Tibial nerve (tissue), 4 donors: Measurements from ENCODE around the gene GCA. TPM values are rescaled to one million over a fixed set of nuclear protein-coding genes. Genes with fewer than 3 reads are reported as not detected.

ENCODE experiments used
- DNase-seq, 2 donors: peaks; one replicate each; pipeline ENCODE4 v3.0.0-alpha.2; 2019; ENCODE audit warnings: low spot score in 2 of 2
- H3K27ac ChIP-seq, 4 donors: fragments of 200-600 bp; sonication (generic) in 3 of 4; one replicate each; pipeline ENCODE4 v1.5.1; 2017 to 2019; ENCODE audit warnings: mild to moderate bottlenecking in 1 of 4
- H3K27me3 ChIP-seq, 2 donors: fragments of 200-600 bp; sonication (generic) in 1 of 2; one replicate each; pipeline versions ENCODE4 v1.5.1 to v1.6.0; 2017 to 2019
- H3K36me3 ChIP-seq, 3 donors: fragments of 200-600 bp; sonication (generic); one replicate each; pipeline ENCODE4 v1.5.1; 2018 to 2019
- H3K4me1 ChIP-seq, 4 donors: fragments of 200-600 bp; sonication (generic) in 3 of 4; one replicate each; pipeline ENCODE4 v1.5.1; 2017 to 2019
- H3K4me3 ChIP-seq, 4 donors: fragments of 200-600 bp; sonication (generic) in 3 of 4; one replicate each; pipeline ENCODE4 v1.5.1; 2017 to 2019; ENCODE audit warnings: mild to moderate bottlenecking in 1 of 4, moderate library complexity in 1 of 4
- H3K9me3 ChIP-seq, 4 donors: fragments of 200-600 bp; sonication (generic) in 3 of 4; one replicate each; pipeline ENCODE4 v1.5.1; 2017 to 2019
- CTCF ChIP-seq, 5 experiments: fragments of 200-600 bp in 3 of 5; fragments of 450-650 bp in 2 of 5; sonication (generic) in 3 of 5; IDR thresholded peaks; one replicate each; pipeline ENCODE4 v1.5.1; 2016 to 2019; ENCODE audit warnings: antibody characterized with exemption in 5 of 5, mild to moderate bottlenecking in 3 of 5, moderate library complexity in 2 of 5
- EP300 ChIP-seq, 2 donors: sonication (generic); formaldehyde crosslinking; IDR thresholded peaks; one replicate each; pipeline ENCODE4 v1.6.1; 2017; ENCODE audit warnings: antibody characterized with exemption in 2 of 2, mild to moderate bottlenecking in 1 of 2
- POLR2A ChIP-seq, 2 donors: fragments of 450-650 bp; IDR thresholded peaks; one replicate each; pipeline ENCODE4 v1.6.1; 2017; ENCODE audit warnings: antibody characterized with exemption in 2 of 2, mild to moderate bottlenecking in 2 of 2, moderate library complexity in 2 of 2
- WGBS, 2 donors: methylation state at CpG; one replicate each; pipeline ENCODE4 v1.1.5; 2018; 5-methylcytosine and 5-hydroxymethylcytosine counted together
- total RNA-seq, 4 donors: library from RNA; depleted of rRNA; stranded (reverse); fragments of >200 nt; gene quantifications; one replicate each; pipeline ENCODE4 v1.1.0, GENCODE V29; 2016

GCA gene
- total RNA-seq: 10 to 100 TPM; 13.5 to 32.2 (median 21.1) TPM

- Histone ChIP-seq H3K4me3 (peak within 1 kb of the TSS; percentile 60 to 92 (median 76)), H3K9me3 (no peaks in the 10 kb centered on the region), H3K27ac (peak within 1 kb of the TSS; percentile 39 to 85 (median 67)), H3K36me3 (no peaks in the 10 kb centered on the region), H3K27me3 (no peaks in the 10 kb centered on the region), H3K4me1 (peaks cover 0 to 32% (median 0%) of the 10 kb centered on the region in 4 donors)
- peak in 1 of 2 donors; percentile 69 for TF ChIP-seq POLR2A (IDR thresholded peaks at IDR 0.05)
- peak in 1 of 2 donors; percentile 82 for TF ChIP-seq EP300 (IDR thresholded peaks at IDR 0.05)
- TF ChIP-seq CTCF (IDR thresholded peaks at IDR 0.05): peak in 2 of 5 experiments; percentile 32 to 37
- WGBS, 2 donors: 1% methylated on average over 34 to 51 of the region's 57 CpGs
- DNase-seq: peak; percentile 94 to 95
These were observed at the start of gene GCA for GRCh38 chr2:162343824-162344616. Gene GCA (plus strand): TSS chr2:162344132. CDS start chr2:162344249, 117 bp downstream.

GRCh38 chr2:162295009-162295408 is 48.9 kb upstream of the GCA start:
- WGBS, 2 donors: 89 to 97% methylated on average over 2 of the region's 2 CpGs
- no peak overlapping the region for H3K27ac ChIP-seq
- no peak overlapping the region for H3K4me3 ChIP-seq
- no peak for TF ChIP-seq EP300 (IDR thresholded peaks at IDR 0.05)
- peaks cover 0 to 21% (median 0%) of the 10 kb centered on the region in 3 donors for H3K36me3 ChIP-seq
- H3K4me1 ChIP-seq: no peaks in the 10 kb centered on the region
- no peak for DNase-seq
- no peaks in the 10 kb centered on the region for H3K9me3 ChIP-seq
- no peaks in the 10 kb centered on the region for H3K27me3 ChIP-seq

GRCh38 chr2:162297925-162298552 is 45.9 kb upstream of the GCA start:
- no peak overlapping the region for H3K4me3 ChIP-seq
- H3K27me3 ChIP-seq: no peaks in the 10 kb centered on the region
- H3K27ac ChIP-seq: no peak overlapping the region
- peaks cover 0 to 14% (median 0%) of the 10 kb centered on the region in 3 donors for H3K36me3 ChIP-seq
- peaks cover 0 to 4% (median 0%) of the 10 kb centered on the region in 4 donors for H3K4me1 ChIP-seq
- TF ChIP-seq CTCF (IDR thresholded peaks at IDR 0.05) (peak; percentile 67 to 78 (median 72)), POLR2A (IDR thresholded peaks at IDR 0.05) (no peak)
- WGBS, 2 donors: 64 to 65% methylated on average over 5 of the region's 5 CpGs
- peak; percentile 28 to 100 for DNase-seq
- no peaks in the 10 kb centered on the region for H3K9me3 ChIP-seq

- DNase-seq: no peak
- no peak overlapping the region for H3K4me3 ChIP-seq
- peaks cover 0 to 4% (median 0%) of the 10 kb centered on the region in 4 donors for H3K4me1 ChIP-seq
- H3K27ac ChIP-seq: no peak overlapping the region
- TF ChIP-seq POLR2A (IDR thresholded peaks at IDR 0.05) (no peak), EP300 (IDR thresholded peaks at IDR 0.05) (no peak), CTCF (IDR thresholded peaks at IDR 0.05) (no peak)
- 82 to 93% methylated on average over 9 of the region's 9 CpGs for WGBS, 2 donors
- H3K9me3 ChIP-seq: no peaks in the 10 kb centered on the region
- H3K27me3 ChIP-seq: no peaks in the 10 kb centered on the region
- H3K36me3 ChIP-seq: peaks cover 0 to 18% (median 0%) of the 10 kb centered on the region in 3 donors
These were observed 45.1 kb upstream of the GCA start for GRCh38 chr2:162298669-162299335.

GRCh38 chr2:162300266-162300665 is 43.7 kb upstream of the GCA start:
- TF ChIP-seq EP300 (IDR thresholded peaks at IDR 0.05) (no peak), POLR2A (IDR thresholded peaks at IDR 0.05) (no peak), CTCF (IDR thresholded peaks at IDR 0.05) (no peak)
- Histone ChIP-seq H3K4me1 (peaks cover 0 to 4% (median 0%) of the 10 kb centered on the region in 4 donors), H3K27ac (no peak overlapping the region), H3K27me3 (no peaks in the 10 kb centered on the region), H3K36me3 (peaks cover 0 to 21% (median 0%) of the 10 kb centered on the region in 3 donors), H3K9me3 (no peaks in the 10 kb centered on the region), H3K4me3 (no peak overlapping the region)
- DNase-seq: no peak
